Measurements from ENCODE around the gene LAMA5.

DNA sequence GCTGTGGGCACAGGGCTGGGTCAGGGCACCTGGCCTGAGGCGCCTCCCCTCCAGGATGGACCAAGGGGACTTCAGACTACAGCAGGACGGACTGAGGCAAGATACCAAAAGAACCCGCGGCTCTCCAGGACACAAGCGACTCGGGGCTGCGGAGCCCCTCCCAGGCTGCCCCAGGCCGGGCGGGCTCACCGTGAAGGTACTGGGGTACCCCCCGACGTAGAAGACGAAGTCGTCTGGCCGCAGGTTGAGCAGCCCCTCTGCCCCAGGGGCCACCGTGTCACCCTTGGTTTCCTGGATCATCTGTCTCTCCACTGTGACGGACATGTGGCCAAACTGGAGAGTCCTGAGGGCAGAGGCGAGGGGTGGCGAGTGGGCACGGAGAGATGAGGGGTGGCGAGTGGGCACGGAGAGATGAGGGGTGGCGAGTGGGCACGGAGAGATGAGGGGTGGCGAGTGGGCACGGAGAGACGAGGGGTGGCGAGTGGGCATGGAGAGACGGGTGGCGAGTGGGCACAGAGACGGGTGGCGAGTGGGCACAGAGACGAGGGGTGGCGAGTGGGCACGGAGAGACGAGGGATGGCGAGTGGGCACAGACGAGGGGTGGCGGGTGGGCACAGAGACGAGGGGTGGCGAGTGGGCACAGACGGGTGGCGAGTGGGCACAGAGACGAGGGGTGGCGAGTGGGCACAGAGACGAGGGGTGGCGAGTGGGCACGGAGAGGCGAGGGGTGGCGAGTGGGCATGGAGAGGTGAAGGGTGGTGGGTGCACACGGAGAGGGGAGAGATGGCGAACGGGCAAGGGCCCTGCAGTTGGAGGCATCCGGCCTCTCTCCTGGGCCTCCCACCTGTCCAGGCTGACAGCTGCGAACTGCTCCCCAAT is 53.4 kb downstream of the LAMA5 start:
- TF ChIP-seq, protein P1, sequence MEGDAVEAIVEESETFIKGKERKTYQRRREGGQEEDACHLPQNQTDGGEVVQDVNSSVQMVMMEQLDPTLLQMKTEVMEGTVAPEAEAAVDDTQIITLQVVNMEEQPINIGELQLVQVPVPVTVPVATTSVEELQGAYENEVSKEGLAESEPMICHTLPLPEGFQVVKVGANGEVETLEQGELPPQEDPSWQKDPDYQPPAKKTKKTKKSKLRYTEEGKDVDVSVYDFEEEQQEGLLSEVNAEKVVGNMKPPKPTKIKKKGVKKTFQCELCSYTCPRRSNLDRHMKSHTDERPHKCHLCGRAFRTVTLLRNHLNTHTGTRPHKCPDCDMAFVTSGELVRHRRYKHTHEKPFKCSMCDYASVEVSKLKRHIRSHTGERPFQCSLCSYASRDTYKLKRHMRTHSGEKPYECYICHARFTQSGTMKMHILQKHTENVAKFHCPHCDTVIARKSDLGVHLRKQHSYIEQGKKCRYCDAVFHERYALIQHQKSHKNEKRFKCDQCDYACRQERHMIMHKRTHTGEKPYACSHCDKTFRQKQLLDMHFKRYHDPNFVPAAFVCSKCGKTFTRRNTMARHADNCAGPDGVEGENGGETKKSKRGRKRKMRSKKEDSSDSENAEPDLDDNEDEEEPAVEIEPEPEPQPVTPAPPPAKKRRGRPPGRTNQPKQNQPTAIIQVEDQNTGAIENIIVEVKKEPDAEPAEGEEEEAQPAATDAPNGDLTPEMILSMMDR (optimal IDR thresholded peaks at IDR 0.05 in 1 of 3, IDR thresholded peaks at IDR 0.05 in 1 of 3, conservative IDR thresholded peaks at IDR 0.05 in 1 of 3; ENCODE audit: extremely low read depth in 1 of 3, insufficient read depth in 2 of 3, low read length in 3 of 3) = no peak
- no peak for TF ChIP-seq EZH2 (IDR thresholded peaks at IDR 0.05; ENCODE audit: low read length)

Measured in keratinocyte (primary cell).